Measurements from ENCODE around the gene ENG.
A peak's percentile ranks its signal among the peaks of the same experiment; 100 is the strongest.

ENG gene

DNA sequence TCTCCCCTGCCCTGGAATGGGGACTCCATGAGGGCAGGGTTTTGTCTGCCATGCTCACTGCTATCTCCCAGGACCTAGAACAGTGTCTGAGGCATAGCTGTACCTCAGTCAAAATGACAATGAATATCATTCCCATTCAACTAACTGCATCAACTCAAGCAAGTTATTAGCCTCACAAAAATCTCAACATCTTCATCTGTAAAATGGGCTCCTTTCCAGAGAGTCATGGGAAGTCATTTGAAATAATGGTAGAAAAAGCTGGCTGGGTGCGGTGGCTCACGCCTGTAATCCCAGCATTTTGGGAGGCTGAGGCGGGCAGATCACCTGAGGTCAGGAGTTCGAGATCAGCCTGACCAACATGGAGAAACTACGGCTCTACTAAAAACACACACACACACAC lies 85.4 kb downstream of the ENG start:
- no peaks in the 10 kb centered on the region for H3K36me3 ChIP-seq (ENCODE audit: control insufficient read depth in 2 of 2, insufficient read depth in 2 of 2, low read length in 2 of 2)
- no peak overlapping the region for H3K4me3 ChIP-seq (ENCODE audit: low read length in 2 of 2)

DNA sequence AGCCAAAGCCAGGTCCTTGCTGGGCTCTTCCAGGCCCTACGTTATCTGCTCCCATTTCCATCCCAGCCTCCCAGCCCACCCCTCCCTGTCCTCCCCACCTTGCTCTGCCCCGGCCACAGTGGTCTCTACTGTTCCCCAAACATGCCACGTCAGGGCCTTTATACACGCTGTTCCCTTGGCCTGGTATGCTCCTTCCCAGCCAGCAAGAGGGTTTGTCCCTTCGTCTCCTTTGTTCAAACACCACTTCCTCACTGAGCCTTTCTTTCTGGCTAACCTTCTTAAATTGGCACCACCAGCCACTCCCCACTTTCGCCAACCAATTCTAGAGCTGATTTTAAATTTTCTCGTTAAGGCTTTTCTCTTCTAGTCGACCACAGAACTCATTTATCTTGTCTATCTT lies 85.8 kb downstream of the ENG start:
- Histone ChIP-seq H3K4me3 (ENCODE audit: low read length in 2 of 2) (no peak overlapping the region), H3K4me1 (ENCODE audit: control insufficient read depth in 2 of 2, insufficient read depth in 2 of 2, low read length in 2 of 2) (peaks cover 12 to 17% of the 10 kb centered on the region in 2 donors), H3K9ac (ENCODE audit: low read depth in 1 of 2, low read length in 2 of 2) (no peak overlapping the region), H3K27me3 (ENCODE audit: control insufficient read depth in 2 of 2, insufficient read depth in 2 of 2, low read length in 2 of 2) (peaks cover 0 to 3% of the 10 kb centered on the region in 2 donors), H3K9me3 (ENCODE audit: control insufficient read depth in 2 of 2, low read length in 2 of 2) (no peaks in the 10 kb centered on the region), H3K36me3 (ENCODE audit: control insufficient read depth in 2 of 2, insufficient read depth in 2 of 2, low read length in 2 of 2) (no peaks in the 10 kb centered on the region), H3K27ac (ENCODE audit: low read depth in 2 of 2, low read length in 2 of 2) (no peak overlapping the region)

More for the DNA sequence above, 85.4 kb downstream of the ENG start:
- H3K9ac ChIP-seq (ENCODE audit: low read depth in 1 of 2, low read length in 2 of 2), result no peak overlapping the region
- peaks cover 12 to 17% of the 10 kb centered on the region in 2 donors for H3K4me1 ChIP-seq (ENCODE audit: control insufficient read depth in 2 of 2, insufficient read depth in 2 of 2, low read length in 2 of 2)
- H3K9me3 ChIP-seq (ENCODE audit: control insufficient read depth in 2 of 2, low read length in 2 of 2), result no peaks in the 10 kb centered on the region
- peaks cover 0 to 3% of the 10 kb centered on the region in 2 donors for H3K27me3 ChIP-seq (ENCODE audit: control insufficient read depth in 2 of 2, insufficient read depth in 2 of 2, low read length in 2 of 2)
- no peak overlapping the region for H3K27ac ChIP-seq (ENCODE audit: low read depth in 2 of 2, low read length in 2 of 2)

DNA sequence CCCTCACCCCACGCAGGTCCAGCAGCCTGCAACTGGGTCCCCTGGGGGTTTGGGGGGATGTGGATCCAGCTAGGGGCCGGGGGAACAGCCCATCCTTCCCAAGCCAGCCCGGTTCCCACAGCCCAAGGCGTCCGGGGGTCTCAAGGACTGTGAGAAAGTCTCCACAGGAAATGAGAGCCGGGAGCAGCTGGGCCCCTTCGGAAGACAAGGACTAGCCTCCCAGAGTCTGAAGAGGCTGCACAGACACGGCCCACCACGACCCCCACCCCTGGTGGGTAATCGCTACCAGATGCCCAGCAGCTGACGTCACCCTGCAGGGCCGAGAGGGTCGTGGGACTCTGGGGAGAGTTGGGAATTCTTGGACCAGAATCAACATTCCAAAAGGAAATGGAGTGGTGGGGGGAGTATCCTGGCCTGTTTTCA lies 86.5 kb downstream of the ENG start:
- no peak overlapping the region for H3K4me3 ChIP-seq (ENCODE audit: low read length in 2 of 2)
- no peak overlapping the region for H3K9ac ChIP-seq (ENCODE audit: low read depth in 1 of 2, low read length in 2 of 2)
- H3K36me3 ChIP-seq (ENCODE audit: control insufficient read depth in 2 of 2, insufficient read depth in 2 of 2, low read length in 2 of 2), result no peaks in the 10 kb centered on the region
- no peaks in the 10 kb centered on the region for H3K9me3 ChIP-seq (ENCODE audit: control insufficient read depth in 2 of 2, low read length in 2 of 2)
- peaks cover 12 to 17% of the 10 kb centered on the region in 2 donors for H3K4me1 ChIP-seq (ENCODE audit: control insufficient read depth in 2 of 2, insufficient read depth in 2 of 2, low read length in 2 of 2)
- H3K27me3 ChIP-seq (ENCODE audit: control insufficient read depth in 2 of 2, insufficient read depth in 2 of 2, low read length in 2 of 2), result peaks cover 0 to under 1% of the 10 kb centered on the region in 2 donors
- peak overlapping the region in 1 of 2 donors; percentile 49 for H3K27ac ChIP-seq (ENCODE audit: low read depth in 2 of 2, low read length in 2 of 2)

DNA sequence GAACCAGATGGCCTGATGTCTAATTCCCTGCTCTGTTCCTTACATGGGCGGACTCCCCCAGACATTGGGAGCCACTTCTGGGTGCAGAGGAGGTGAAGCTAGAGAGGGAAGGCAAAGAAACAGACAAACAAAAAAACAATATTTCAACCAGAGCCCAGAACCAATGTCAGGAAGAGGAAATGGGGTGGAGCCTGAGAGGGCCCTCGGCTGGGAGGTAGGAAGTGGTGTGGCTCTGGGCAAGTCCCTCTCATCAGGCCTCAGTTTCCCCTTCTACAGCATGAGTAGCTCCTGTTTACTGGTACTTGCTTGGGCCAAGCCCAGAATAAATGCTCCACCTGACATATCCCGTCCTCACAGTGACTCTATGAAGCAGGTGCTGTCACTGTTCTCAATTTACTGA lies 87.0 kb downstream of the ENG start:
- Histone ChIP-seq H3K9me3 (ENCODE audit: control insufficient read depth in 2 of 2, low read length in 2 of 2) (no peaks in the 10 kb centered on the region), H3K27me3 (ENCODE audit: control insufficient read depth in 2 of 2, insufficient read depth in 2 of 2, low read length in 2 of 2) (peaks cover 0 to 2% of the 10 kb centered on the region in 2 donors), H3K9ac (ENCODE audit: low read depth in 1 of 2, low read length in 2 of 2) (no peak overlapping the region), H3K4me3 (ENCODE audit: low read length in 2 of 2) (no peak overlapping the region), H3K4me1 (ENCODE audit: control insufficient read depth in 2 of 2, insufficient read depth in 2 of 2, low read length in 2 of 2) (peaks cover 12 to 17% of the 10 kb centered on the region in 2 donors), H3K36me3 (ENCODE audit: control insufficient read depth in 2 of 2, insufficient read depth in 2 of 2, low read length in 2 of 2) (no peaks in the 10 kb centered on the region), H3K27ac (ENCODE audit: low read depth in 2 of 2, low read length in 2 of 2) (peak overlapping the region in 1 of 2 donors; percentile 49)

DNA sequence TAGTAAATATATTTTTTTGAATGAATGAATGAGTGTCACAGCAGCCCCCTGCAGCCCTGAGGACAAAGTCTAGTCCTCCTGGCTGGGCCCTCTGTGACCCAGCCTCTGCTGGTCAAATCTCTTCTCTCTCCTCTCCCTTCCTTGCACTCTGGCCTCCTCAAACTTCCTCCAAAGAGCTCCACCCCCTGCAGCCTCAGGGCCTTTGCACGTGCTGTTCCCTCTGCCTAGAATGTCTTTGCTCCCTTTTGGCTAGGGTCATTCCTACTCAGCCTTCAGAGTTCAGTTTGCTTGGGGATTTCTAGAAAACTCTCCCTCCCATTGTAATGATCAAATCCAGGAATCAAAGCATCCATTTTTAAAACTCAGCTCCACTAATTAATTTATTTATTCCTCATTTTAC lies 89.0 kb downstream of the ENG start:
- Histone ChIP-seq H3K4me1 (ENCODE audit: control insufficient read depth in 2 of 2, insufficient read depth in 2 of 2, low read length in 2 of 2) (peaks cover 7 to 10% of the 10 kb centered on the region in 2 donors), H3K27ac (ENCODE audit: low read depth in 2 of 2, low read length in 2 of 2) (no peak overlapping the region), H3K4me3 (ENCODE audit: low read length in 2 of 2) (no peak overlapping the region), H3K36me3 (ENCODE audit: control insufficient read depth in 2 of 2, insufficient read depth in 2 of 2, low read length in 2 of 2) (no peaks in the 10 kb centered on the region), H3K9ac (ENCODE audit: low read depth in 1 of 2, low read length in 2 of 2) (no peak overlapping the region), H3K27me3 (ENCODE audit: control insufficient read depth in 2 of 2, insufficient read depth in 2 of 2, low read length in 2 of 2) (peaks cover 0 to 2% of the 10 kb centered on the region in 2 donors), H3K9me3 (ENCODE audit: control insufficient read depth in 2 of 2, low read length in 2 of 2) (no peaks in the 10 kb centered on the region)
